Stimulated activated naive CD4-positive, alpha-beta T cell (primary cell): ENCODE results near the gene CAPS.
"Not testable (repeated sequence)": the region's sequence is repeated elsewhere in the genome, so short reads cannot be mapped to it uniquely, and the experiment has no call there.

Experiments used
- DNase-seq, 6 experiments: peaks; one replicate each; lab custom pipeline; 2025; lab: John Stamatoyannopoulos, UW

CAPS gene

GRCh38 chr19:5913739-5914357, at the start of gene CAPS:
Gene CAPS (plus strand): TSS chr19:5914254. CDS start chr19:5914407, 153 bp downstream.
- no peak for DNase-seq

- no peak for DNase-seq
Observed at GRCh38 chr19:5864725-5865486, 49.1 kb upstream of the CAPS start.

DNA sequence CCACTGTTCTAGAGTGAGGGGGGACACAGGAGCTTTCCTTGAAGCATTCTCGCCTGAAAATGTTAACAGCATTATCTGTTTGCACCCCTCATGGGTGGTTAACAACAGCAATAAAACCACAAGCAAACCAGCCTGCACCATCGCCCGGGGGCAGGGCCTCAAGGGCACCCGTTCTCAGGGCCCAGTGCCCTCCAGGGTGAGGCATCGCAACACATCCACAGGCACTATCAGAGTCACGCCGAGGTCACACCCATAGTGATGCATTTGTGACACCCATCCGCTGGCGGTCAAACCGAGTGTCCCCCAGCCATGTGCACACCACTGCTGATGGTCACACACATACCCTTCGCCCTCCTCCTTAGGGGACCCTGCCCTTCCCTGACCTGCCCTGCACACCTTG, 48.3 kb upstream of the CAPS start:
- no peak for DNase-seq

DNA sequence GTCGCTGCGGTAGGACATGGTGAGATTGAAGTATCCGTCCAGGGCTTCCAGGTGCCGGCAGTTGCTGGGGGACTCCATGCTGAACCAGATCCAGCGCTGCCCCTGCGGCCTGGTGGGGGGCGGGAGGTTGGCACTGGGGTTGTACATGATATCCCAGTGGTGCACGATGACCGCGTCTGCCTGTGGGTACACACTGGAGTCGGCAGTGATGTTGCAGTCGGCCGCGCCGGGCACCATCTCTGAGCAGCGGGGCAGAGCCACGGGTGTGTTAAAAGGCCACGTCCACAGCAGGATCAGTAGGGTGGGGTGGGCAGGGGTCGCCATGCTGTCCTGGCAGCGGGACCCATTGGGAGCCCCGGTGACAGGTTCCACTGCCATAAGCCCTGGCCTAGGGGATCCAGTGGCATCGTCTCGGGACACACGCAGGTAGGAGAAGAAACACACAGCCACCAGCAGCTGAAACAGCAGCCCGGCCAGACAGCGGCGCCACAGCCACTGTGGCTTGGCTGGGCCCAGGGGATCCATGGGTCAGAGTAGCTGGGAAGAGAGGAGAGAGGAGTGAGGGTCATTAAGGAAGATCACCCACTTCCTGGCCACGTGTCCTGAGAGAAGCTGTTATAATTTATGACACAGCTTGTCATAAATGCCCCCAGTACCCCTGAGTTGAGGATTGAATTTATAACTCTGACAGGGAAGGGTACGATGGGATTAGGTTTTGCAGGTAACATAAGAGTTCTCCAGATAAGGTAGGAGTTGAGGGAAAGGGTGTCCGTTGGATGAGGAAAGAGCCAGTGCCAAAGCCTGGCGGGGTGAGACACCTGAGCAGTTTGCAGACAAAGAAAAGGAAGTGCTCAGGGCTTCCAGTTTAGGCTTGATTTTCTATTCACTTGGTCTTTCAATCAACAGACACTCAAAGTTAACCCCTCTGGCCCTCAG, 46.6 kb upstream of the CAPS start:
- DNase-seq = no peak

DNA sequence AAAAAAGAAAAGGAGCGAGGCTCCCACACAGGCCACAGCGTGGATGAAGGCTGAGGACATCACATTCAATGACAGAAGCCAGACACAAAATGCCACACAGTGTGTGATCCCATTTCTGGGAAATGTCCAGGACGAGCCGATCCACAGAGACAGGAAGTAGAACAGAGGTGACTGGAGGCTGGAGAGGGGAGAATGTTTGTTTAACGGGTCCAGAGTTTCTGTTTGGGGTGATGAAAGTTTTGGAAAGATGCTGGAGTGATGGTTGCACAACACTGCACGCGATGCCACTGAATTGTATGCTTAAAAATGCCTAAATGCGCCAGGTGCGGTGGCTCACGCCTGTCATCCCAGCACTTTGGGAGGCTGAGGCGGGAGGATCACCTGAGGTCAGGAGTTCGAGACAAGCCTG, 43.1 kb upstream of the CAPS start:
- DNase-seq = no peak

GRCh38 chr19:5873617-5874199, 40.3 kb upstream of the CAPS start:
- DNase-seq = no peak

DNA sequence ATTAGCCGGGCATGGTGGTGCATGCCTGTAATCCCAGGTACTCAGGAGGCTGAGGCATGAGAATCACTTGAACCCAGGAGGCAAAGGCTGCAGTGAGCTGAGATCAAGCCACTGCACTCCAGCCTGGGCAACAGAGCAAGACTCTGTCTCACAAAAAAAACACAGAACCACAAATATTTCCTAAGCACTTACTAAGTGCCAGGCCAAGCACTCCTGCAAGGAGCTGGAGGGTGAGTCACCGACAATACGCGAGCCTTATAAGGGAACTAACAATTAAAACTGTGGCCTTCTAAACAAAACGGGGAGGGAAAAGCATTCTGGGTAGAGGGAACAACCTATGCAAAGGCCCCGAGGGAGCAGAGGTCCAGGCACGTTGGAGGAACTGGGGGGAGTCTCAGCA, 39.6 kb upstream of the CAPS start:
- DNase-seq = not testable (repeated sequence)

GRCh38 chr19:5877427-5877826, 36.6 kb upstream of the CAPS start:
- DNase-seq = no peak

GRCh38 chr19:5877882-5878281, 36.2 kb upstream of the CAPS start:
- no peak for DNase-seq

GRCh38 chr19:5880196-5880595, 33.9 kb upstream of the CAPS start:
- DNase-seq = no peak

DNA sequence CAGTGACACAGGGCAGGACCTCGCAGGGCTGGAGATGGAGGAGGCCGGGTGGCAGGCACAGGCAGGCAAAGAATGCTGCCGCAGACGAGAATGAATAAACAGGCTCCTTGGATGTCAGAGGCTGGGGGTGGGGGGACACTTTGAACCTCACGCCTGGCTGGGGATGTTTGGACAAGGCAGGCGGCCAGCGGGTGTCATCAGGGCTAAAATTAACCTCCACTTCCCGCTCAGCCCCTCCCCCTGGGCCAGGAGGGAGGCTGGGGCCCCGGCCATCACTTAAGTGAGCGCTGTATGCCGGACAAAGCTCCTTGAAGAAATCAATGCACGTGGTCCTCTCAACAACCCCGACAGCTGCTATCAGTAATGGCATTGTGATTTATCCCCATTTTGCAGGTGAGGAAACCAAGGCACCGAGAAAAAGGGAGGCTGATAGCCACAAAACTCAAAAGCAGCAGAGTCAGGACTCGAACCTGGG, 33.4 kb upstream of the CAPS start:
- DNase-seq = no peak

GRCh38 chr19:5881543-5882299, 32.3 kb upstream of the CAPS start:
- DNase-seq = no peak

- DNase-seq = no peak
Observed at GRCh38 chr19:5882421-5882968, 31.6 kb upstream of the CAPS start.

- not testable (repeated sequence) for DNase-seq
Observed at GRCh38 chr19:5883157-5883873, 30.7 kb upstream of the CAPS start.

GRCh38 chr19:5884065-5884811, 29.8 kb upstream of the CAPS start:
- DNase-seq = not testable (repeated sequence)

DNA sequence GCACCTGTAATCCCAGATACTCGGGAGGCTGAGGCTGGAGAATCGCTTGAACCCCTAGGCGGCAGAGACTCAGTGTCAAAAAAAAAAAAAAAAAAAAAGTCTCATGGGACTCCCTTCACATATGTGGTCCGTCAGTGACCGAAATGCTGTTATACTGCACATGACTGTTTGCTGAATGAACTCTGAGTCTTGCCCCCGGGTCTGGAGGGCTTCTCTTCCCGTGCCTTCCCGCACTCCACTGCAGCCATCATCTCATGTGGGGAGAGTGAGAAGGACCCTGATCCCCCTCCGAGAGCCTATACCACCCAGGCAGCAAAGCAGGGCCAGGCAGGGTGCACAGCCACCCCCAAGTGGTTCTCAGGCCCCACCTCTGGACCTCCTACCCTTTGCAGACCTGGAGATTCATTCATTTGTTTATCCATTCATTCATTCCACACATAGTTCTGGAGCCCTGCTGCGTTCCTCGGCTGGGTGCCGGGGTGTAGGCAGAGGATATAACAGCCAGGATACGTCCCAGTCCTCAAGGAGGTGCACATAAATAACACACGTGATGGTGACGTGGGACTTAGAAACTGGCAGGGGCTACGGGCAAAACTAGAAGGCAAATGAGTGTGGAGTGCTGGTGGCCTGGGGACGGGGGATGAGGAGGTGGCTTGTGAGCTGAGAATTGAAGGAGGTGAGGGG, 24.6 kb upstream of the CAPS start:
- DNase-seq = no peak

- DNase-seq = no peak
Observed at GRCh38 chr19:5890099-5890498, 24.0 kb upstream of the CAPS start.

DNA sequence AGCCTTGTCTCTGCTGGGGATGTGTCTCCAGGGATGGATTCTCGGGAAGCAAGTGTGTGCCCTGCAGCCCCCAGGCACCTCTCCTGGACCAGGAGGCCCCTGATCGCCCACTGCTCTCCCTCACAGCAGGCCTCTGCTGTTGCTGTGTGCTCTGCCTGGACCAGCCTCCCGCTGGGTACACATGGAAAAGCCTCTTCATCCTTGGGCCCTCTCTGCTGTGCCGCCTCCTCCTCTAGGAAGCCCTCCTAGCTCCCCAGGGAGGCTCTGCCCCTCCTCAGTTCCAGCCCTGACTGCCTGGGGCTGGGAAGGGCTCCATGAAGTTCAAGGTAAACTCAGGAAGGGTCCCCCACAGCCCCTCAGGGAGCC, 22.5 kb upstream of the CAPS start:
- DNase-seq = no peak
